ENCODE results near the gene SERPINH1. TPM values are rescaled to one million over a fixed set of nuclear protein-coding genes. Genes with fewer than 3 reads are reported as not detected.

The SERPINH1 gene
- polyA plus RNA-seq, 1 donor: 154 TPM

DNA sequence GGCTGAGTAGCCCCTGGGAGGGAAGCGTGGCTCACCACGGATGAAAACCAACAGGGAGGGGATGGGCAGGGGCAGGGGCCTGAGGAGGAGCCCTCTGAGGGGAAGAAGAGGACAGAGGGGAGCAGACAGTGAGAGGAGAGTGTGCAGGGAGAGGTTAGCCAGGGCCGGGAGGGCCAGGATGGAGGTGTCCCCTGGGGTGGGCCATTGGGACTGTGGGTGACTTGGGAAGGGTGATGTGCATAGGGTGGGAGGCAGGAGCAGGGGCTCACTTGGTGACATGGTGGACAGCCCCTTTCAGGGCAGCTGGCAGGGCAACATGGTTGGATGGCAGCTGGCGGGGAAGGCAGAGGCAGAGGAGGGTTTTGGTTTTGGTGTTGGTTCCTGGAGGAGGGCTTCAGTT, 30.7 kb upstream of the SERPINH1 start:
- Histone ChIP-seq H3K27me3 (ENCODE audit: control insufficient read depth, insufficient read depth, low read length) (no peaks in the 10 kb centered on the region), H3K36me3 (ENCODE audit: control insufficient read depth, insufficient read depth, low read length) (no peaks in the 10 kb centered on the region), H3K4me1 (ENCODE audit: control insufficient read depth, insufficient read depth, low read length) (peaks cover 22% of the 10 kb centered on the region), H3K27ac (ENCODE audit: low read length) (no peak overlapping the region), H3K4me3 (ENCODE audit: low read length) (no peak overlapping the region), H3K9me3 (ENCODE audit: control insufficient read depth, low read depth, low read length) (no peaks in the 10 kb centered on the region)
- no CpG with 5 or more reads among the region's 4 CpGs for WGBS (ENCODE audit: insufficient coverage, low lambda C conversion rate)
- DNase-seq: no peak

DNA sequence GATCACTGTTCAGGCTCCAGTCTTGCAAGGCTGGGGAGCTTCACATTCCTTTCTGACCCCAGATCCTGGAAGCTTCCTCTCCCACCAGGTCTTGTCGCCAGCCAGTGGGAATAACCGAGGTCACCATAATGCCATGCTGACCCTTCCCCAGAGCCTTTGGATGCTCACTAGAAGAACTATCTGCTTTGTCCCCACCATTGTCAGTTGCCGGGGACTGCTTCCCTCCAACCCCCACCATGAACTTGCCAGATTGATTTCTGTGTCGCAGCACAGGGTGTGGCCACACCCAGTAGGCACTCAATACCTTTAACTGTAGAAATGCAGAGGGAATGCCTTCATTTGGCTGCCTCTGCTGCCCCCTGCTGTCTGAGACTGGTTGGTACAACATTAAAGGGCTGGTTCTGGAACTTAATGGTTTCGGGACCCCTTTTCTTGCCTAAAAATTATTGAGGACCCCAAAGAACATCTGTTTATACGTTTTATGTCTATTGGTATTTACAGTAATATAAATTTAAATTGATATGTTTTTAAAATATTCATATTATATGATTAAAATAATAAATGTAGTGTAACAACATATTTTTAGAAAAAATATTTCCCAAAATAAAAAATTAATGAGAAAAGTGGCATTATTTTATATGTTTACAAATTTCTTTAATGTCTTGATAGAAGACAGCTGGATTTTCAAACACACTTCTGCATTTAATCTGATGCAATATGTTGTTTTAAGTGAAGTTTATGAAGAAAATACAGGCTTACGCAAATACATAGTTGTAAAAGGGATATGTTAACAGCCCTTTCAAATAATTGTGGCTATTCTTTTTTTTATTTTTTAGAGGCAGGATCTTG, 29.6 kb upstream of the SERPINH1 start:
- no CpG with 5 or more reads among the region's 7 CpGs for WGBS (ENCODE audit: insufficient coverage, low lambda C conversion rate)
- no peaks in the 10 kb centered on the region for H3K9me3 ChIP-seq (ENCODE audit: control insufficient read depth, low read depth, low read length)
- no peaks in the 10 kb centered on the region for H3K27me3 ChIP-seq (ENCODE audit: control insufficient read depth, insufficient read depth, low read length)
- H3K4me1 ChIP-seq (ENCODE audit: control insufficient read depth, insufficient read depth, low read length): peaks cover 19% of the 10 kb centered on the region
- DNase-seq: peak; percentile 59 to 66
- H3K36me3 ChIP-seq (ENCODE audit: control insufficient read depth, insufficient read depth, low read length): no peaks in the 10 kb centered on the region
- no peak overlapping the region for H3K27ac ChIP-seq (ENCODE audit: low read length)
- no peak overlapping the region for H3K4me3 ChIP-seq (ENCODE audit: low read length)

DNA sequence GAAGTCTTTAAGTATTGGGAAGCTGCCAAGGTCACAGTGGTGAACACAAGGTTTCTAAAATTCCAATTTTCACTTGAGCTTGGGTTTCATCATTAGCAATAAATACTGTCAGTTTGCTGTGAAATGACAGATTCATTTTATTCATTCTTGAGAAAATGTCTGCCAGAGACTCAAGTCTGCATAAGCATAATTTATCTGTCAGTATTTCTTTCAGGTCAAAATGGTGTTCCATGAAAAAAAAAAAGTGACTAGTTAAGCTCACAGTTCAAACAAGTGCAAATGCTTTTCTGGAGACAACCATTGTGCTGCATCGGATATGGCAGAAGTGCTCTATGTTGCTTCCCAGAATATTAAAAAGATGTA, 28.2 kb upstream of the SERPINH1 start:
- Histone ChIP-seq H3K9me3 (ENCODE audit: control insufficient read depth, low read depth, low read length) (no peaks in the 10 kb centered on the region), H3K27ac (ENCODE audit: low read length) (peak overlapping the region; percentile 74), H3K4me1 (ENCODE audit: control insufficient read depth, insufficient read depth, low read length) (peaks cover 15% of the 10 kb centered on the region), H3K4me3 (ENCODE audit: low read length) (no peak overlapping the region), H3K27me3 (ENCODE audit: control insufficient read depth, insufficient read depth, low read length) (no peaks in the 10 kb centered on the region), H3K36me3 (ENCODE audit: control insufficient read depth, insufficient read depth, low read length) (no peaks in the 10 kb centered on the region)
- no peak for DNase-seq
- WGBS (ENCODE audit: insufficient coverage, low lambda C conversion rate): no CpG with 5 or more reads among the region's 1 CpG

DNA sequence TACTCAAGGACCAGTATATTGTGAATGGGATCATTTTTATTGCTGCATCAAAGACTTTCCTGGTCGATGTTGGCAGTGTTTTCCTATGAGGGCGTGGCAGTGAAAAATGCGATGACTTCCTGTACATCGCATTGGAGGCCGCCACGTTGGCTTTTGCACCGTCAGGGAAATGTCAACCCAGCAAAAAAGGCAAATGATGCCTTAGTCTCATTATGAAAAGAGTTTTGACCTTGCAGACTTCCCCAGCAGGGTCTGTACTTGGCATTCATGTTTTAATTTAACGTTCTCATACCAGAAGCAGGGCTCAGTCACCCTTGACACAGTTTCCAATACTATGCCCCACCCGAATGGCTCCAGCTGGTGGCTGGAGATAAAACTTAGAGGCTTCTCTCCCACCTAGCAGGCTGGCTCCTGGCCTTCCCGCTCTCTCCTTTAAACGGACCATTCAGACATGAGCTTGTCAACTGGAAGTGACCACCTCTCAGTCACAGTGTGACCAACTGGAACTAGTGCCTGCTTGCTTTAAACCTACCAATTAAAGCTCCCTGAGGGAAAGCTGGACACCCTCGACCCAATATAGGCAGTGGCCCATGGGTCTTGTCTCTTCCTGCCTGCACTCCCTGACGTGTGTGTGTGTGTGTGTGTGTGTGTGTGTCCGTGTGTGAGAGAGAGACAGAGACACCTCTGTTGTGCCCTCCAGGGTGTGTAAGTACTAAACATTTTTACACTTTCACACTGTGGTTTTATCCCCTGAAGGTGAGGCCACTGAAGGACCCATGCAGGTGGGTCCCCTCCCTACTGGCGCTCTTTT, 27.6 kb upstream of the SERPINH1 start:
- peak overlapping the region; percentile 74 for H3K27ac ChIP-seq (ENCODE audit: low read length)
- no peaks in the 10 kb centered on the region for H3K27me3 ChIP-seq (ENCODE audit: control insufficient read depth, insufficient read depth, low read length)
- H3K4me3 ChIP-seq (ENCODE audit: low read length): no peak overlapping the region
- no peaks in the 10 kb centered on the region for H3K9me3 ChIP-seq (ENCODE audit: control insufficient read depth, low read depth, low read length)
- H3K4me1 ChIP-seq (ENCODE audit: control insufficient read depth, insufficient read depth, low read length): peaks cover 15% of the 10 kb centered on the region
- DNase-seq: peak; percentile 72 to 91
- 60% methylated on average over 2 of the region's 15 CpGs for WGBS (ENCODE audit: insufficient coverage, low lambda C conversion rate)
- H3K36me3 ChIP-seq (ENCODE audit: control insufficient read depth, insufficient read depth, low read length): no peaks in the 10 kb centered on the region

DNA sequence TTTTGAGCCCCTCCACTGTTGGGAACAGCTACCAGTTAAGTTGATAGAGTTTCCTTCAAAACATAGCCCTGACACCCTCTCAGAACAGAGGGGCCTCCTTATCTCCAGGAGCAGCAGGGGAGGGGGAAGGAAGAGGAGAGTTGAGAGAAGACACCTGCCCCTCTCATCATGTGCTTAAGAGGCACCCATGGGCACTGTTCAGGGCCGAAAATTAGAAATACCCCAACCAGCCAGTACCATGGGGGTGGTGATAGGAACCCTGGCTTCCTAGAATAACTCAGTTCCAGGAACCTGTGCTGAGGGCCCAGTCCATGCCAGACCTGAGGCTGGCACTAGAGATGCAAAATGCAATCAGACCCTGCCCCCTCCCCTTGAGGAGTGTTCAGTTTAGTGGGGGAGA, 27.0 kb upstream of the SERPINH1 start:
- Histone ChIP-seq H3K9me3 (ENCODE audit: control insufficient read depth, low read depth, low read length) (no peaks in the 10 kb centered on the region), H3K27ac (ENCODE audit: low read length) (peak overlapping the region; percentile 74), H3K4me3 (ENCODE audit: low read length) (no peak overlapping the region), H3K36me3 (ENCODE audit: control insufficient read depth, insufficient read depth, low read length) (no peaks in the 10 kb centered on the region), H3K4me1 (ENCODE audit: control insufficient read depth, insufficient read depth, low read length) (peaks cover 15% of the 10 kb centered on the region), H3K27me3 (ENCODE audit: control insufficient read depth, insufficient read depth, low read length) (no peaks in the 10 kb centered on the region)
- WGBS (ENCODE audit: insufficient coverage, low lambda C conversion rate): no CpG with 5 or more reads among the region's 1 CpG
- no peak for DNase-seq

DNA sequence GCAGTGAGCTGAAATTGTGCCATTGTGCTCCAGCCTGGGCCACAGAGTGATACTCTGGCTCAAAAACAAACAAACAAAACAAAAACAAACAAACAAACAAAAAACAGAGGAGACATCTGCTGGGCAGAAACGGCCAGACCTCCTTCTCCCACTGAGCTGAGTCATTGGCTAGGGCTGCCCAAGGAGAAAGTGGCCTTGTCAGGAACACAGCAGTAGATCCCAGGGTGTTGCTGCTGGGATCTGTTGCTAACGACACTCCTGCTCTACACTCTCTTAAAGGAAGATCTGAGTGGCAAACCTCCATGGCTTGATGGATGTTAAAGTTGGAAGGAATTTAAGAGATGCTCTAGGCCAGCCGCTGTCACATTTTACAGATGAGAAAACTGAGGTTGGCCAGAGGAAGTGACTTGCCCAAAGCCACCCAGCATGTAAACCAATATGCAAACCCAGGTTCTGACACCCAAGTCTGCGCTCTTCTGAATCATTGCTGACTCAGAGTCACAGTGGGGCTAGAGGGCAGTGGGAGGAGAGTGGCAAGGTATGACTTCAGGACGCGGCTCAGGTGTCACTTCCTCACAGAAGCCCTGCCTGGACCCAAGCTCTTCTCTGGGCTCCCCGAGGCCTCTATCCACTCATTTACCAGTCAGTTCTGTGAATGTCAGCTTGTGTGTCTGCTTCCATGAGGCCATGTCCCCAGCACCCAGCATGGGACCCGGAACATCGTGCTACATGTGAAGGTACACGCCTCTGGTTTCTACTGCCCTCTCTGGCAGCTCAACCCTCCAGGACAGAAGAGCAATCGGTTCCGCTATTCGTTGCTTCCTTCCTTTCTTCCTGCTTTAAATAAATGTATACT, 25.0 kb upstream of the SERPINH1 start:
- 80% methylated on average over 1 of the region's 13 CpGs for WGBS (ENCODE audit: insufficient coverage, low lambda C conversion rate)
- no peaks in the 10 kb centered on the region for H3K36me3 ChIP-seq (ENCODE audit: control insufficient read depth, insufficient read depth, low read length)

DNA sequence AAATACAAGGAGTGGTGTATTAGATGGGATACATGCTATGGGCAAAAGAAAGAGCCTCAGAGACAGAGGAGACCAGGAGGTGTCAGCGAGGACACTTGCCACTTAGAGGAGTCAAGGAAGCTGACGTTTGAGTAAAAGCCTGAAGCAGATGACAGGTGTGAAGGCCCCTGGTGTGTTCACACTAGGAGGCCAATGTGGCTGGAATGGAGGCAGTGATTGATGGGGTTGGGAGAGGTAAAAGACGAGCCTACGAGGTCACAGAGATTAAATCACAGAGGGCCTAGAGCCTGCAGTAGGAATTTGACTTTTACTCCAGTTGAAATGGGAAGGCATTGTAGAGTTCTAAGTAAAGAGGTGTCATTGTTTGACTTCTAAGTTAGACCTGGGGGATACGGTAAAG, 24.3 kb upstream of the SERPINH1 start:
- no peaks in the 10 kb centered on the region for H3K9me3 ChIP-seq (ENCODE audit: control insufficient read depth, low read depth, low read length)
- H3K27me3 ChIP-seq (ENCODE audit: control insufficient read depth, insufficient read depth, low read length): no peaks in the 10 kb centered on the region
- no peak for DNase-seq
- 90% methylated on average over 2 of the region's 5 CpGs for WGBS (ENCODE audit: insufficient coverage, low lambda C conversion rate)
- no peaks in the 10 kb centered on the region for H3K36me3 ChIP-seq (ENCODE audit: control insufficient read depth, insufficient read depth, low read length)
- H3K4me1 ChIP-seq (ENCODE audit: control insufficient read depth, insufficient read depth, low read length): peaks cover 21% of the 10 kb centered on the region
- H3K4me3 ChIP-seq (ENCODE audit: low read length): no peak overlapping the region
- H3K27ac ChIP-seq (ENCODE audit: low read length): no peak overlapping the region

More for the DNA sequence above, 25.0 kb upstream of the SERPINH1 start:
- H3K27ac ChIP-seq (ENCODE audit: low read length): no peak overlapping the region
- H3K4me1 ChIP-seq (ENCODE audit: control insufficient read depth, insufficient read depth, low read length): peaks cover 21% of the 10 kb centered on the region
- DNase-seq: no peak
- no peaks in the 10 kb centered on the region for H3K27me3 ChIP-seq (ENCODE audit: control insufficient read depth, insufficient read depth, low read length)
- H3K4me3 ChIP-seq (ENCODE audit: low read length): no peak overlapping the region
- H3K9me3 ChIP-seq (ENCODE audit: control insufficient read depth, low read depth, low read length): no peaks in the 10 kb centered on the region

DNA sequence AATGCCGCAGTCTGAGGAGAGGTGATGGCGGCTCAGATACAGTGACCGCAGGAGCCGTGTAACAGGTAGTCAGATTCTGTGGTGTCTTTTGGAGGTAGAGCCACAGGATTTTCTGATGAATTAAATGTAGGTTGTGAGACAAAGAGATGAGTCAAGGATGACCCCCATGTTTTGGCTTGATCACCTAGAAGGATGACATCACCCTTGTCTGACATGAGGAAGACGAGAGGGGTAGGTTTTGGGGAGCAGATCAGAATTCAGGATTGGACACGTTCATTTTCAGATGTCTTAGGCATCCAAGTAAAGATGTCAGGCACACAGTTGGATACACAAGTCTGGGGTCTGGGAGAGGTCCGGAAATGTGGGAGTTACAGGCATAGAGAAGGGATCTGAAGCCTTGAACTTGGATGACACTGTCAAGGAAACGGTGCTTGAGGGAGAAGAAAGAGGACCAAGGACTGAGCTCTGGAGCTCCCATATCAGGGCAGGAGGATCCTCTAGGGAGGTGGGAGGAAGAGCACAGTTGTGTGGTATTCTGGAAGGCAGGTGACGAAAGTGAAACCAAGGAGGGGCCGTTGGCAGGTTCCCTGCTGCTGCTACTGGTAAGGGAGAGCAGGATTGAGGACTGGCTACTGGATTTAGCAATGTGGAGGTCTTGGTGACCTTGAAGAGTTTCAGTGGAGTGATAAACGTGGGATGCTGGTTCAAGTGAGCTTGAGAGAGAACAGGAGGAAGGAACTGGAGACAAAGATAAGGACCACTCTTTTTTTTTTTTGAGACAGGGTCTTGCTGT, 23.7 kb upstream of the SERPINH1 start:
- Histone ChIP-seq H3K4me3 (ENCODE audit: low read length) (no peak overlapping the region), H3K27me3 (ENCODE audit: control insufficient read depth, insufficient read depth, low read length) (no peaks in the 10 kb centered on the region), H3K36me3 (ENCODE audit: control insufficient read depth, insufficient read depth, low read length) (no peaks in the 10 kb centered on the region), H3K27ac (ENCODE audit: low read length) (no peak overlapping the region), H3K9me3 (ENCODE audit: control insufficient read depth, low read depth, low read length) (no peaks in the 10 kb centered on the region), H3K4me1 (ENCODE audit: control insufficient read depth, insufficient read depth, low read length) (peaks cover 21% of the 10 kb centered on the region)
- peak in 1 of 2 donors; percentile 73 for DNase-seq
- WGBS (ENCODE audit: insufficient coverage, low lambda C conversion rate): no CpG with 5 or more reads among the region's 11 CpGs

DNA sequence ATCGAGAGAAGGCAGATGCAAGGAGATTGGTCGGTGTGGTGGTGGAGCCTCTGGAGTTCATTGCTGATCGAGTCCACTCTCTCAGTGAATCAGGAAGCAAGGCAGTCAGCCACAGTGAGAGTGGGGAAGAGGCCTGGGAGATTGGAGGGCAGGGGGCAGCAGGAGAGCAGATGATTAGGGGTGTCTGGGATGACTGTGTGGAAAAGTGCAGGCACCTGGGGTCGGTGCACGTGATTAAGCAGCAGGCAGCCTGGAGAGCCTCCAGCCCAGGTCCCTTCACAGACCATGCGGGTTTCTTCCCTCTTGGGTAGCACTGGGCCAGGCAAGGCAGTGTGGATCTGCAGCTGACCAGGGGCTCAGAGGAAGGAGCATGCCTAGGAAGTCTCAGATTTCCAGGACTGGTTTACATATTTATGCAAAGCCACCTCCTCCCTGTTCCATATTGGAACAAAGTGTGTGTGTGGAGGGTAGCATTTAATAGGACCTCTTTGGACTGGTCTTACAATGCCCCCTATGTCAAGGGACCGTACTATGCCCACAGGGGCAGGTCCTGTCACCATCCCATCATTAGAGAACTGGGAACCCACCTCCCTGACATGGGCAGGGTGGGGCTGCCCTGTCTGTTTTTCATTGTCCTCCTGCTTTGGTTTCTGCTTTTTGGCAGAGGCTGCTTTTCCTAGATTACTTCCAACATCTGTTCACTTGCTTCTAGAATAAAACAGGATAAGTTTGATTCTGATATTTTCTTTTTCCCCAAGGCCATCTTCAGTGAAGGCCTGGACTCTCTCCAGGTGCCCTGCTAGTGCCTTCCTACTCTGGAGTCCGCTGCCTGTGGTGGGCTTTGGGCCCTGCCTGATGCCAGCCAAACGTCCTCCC, 22.4 kb upstream of the SERPINH1 start:
- DNase-seq: no peak
- no peaks in the 10 kb centered on the region for H3K27me3 ChIP-seq (ENCODE audit: control insufficient read depth, insufficient read depth, low read length)
- no peaks in the 10 kb centered on the region for H3K9me3 ChIP-seq (ENCODE audit: control insufficient read depth, low read depth, low read length)
- WGBS (ENCODE audit: insufficient coverage, low lambda C conversion rate): no CpG with 5 or more reads among the region's 9 CpGs
- H3K4me3 ChIP-seq (ENCODE audit: low read length): no peak overlapping the region
- H3K4me1 ChIP-seq (ENCODE audit: control insufficient read depth, insufficient read depth, low read length): peaks cover 11% of the 10 kb centered on the region
- no peak overlapping the region for H3K27ac ChIP-seq (ENCODE audit: low read length)
- H3K36me3 ChIP-seq (ENCODE audit: control insufficient read depth, insufficient read depth, low read length): no peaks in the 10 kb centered on the region

Data from large intestine (tissue), 3 donors.